ENCODE results near the gene CCNT2. TPM values are rescaled to one million over a fixed set of nuclear protein-coding genes. Genes with fewer than 3 reads are reported as not detected.

CCNT2 gene
- total and polyA plus RNA-seq, 2 experiments from 2014 or later = 13.1 to 41.7 TPM

DNA sequence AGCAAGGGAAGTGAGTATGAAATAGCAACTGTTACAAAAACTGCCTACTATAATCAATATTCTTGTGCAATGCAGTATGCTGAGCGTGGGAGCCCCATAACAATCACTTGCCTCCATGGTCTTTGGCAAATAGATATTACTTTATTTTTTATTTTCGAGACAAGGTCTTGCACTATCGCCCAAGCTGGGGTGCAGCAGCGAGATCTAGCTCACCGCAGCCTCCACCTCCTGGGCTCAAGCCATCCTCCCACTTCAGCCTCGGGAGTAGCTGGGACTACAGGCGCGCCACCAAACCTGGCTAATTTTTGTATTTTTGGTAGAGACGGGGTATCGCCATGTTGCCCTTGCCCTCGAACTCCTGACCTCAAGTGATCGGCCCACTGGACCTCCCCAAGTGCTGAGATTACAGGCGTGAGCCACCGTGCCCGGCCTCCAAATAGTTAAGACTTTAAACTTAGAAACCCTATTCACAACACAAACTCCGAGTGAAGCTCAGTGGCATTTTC is 1.2 kb upstream of the CCNT2 start:
- H3K4me1 ChIP-seq (ENCODE audit: insufficient read depth) = peaks cover 14% of the 10 kb centered on the region
- TF ChIP-seq, protein P1, sequence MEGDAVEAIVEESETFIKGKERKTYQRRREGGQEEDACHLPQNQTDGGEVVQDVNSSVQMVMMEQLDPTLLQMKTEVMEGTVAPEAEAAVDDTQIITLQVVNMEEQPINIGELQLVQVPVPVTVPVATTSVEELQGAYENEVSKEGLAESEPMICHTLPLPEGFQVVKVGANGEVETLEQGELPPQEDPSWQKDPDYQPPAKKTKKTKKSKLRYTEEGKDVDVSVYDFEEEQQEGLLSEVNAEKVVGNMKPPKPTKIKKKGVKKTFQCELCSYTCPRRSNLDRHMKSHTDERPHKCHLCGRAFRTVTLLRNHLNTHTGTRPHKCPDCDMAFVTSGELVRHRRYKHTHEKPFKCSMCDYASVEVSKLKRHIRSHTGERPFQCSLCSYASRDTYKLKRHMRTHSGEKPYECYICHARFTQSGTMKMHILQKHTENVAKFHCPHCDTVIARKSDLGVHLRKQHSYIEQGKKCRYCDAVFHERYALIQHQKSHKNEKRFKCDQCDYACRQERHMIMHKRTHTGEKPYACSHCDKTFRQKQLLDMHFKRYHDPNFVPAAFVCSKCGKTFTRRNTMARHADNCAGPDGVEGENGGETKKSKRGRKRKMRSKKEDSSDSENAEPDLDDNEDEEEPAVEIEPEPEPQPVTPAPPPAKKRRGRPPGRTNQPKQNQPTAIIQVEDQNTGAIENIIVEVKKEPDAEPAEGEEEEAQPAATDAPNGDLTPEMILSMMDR (IDR thresholded peaks at IDR 0.05; ENCODE audit: poor library complexity) = no peak
- peak; percentile 20 for DNase-seq (ENCODE audit: low spot score)
- H3K36me3 ChIP-seq (replicated peaks; ENCODE audit: insufficient read depth, low read depth) = no peaks in the 10 kb centered on the region
- no peaks in the 10 kb centered on the region for H3K9me3 ChIP-seq (ENCODE audit: low read depth)
- no peaks in the 10 kb centered on the region for H3K9me2 ChIP-seq (replicated peaks; ENCODE audit: insufficient read depth)
- H2AFZ ChIP-seq = peak overlapping the region; percentile 85
- peak overlapping the region; percentile 75 for H3K4me2 ChIP-seq
- peak overlapping the region; percentile 60 for H3K4me3 ChIP-seq
- H4K20me1 ChIP-seq (ENCODE audit: insufficient read depth, poor library complexity, severe bottlenecking) = peaks cover 30% of the 10 kb centered on the region
- no peaks in the 10 kb centered on the region for H3K27me3 ChIP-seq
- H3K27ac ChIP-seq = peak overlapping the region; percentile 99
- WGBS (ENCODE audit: low lambda C conversion rate, missing lambda C conversion rate) = 44% methylated on average over 16 of the region's 16 CpGs
- H3K79me2 ChIP-seq = peaks cover 41% of the 10 kb centered on the region

DNA sequence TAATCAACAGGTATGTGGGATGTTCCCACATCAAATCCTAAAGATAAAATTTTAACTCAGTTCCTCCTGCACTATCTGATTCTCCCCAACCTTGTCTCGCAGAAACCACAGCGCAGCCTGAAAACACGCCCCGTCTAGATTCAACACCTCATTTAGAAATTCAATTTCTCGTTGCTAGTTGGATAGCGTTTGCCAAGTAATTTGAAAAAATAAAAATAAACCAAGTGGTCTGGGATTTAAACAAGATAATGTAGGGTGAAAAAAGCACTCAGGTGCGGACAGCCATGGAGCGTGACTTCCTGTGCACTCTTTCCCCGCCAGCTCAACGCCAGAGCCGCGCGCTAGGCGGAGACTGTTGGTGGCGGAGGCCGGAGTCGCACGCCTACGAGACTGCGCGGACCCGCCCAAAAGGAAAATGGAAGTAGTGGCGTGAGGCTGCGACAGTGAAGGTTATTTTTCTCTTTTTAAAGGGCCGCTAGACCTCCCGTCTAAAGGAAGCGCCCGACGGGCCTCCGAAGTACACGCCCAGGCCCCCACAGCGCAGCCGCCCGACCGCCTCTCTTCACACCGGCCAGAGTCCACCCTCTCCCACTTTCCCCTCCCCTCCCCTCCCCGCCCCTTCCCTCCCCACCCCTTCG is 615 bp upstream of the CCNT2 start:
- Histone ChIP-seq H2AFZ (peak overlapping the region; percentile 85), H4K20me1 (ENCODE audit: insufficient read depth, poor library complexity, severe bottlenecking) (peaks cover 36% of the 10 kb centered on the region), H3K36me3 (replicated peaks; ENCODE audit: insufficient read depth, low read depth) (no peaks in the 10 kb centered on the region), H3K4me3 (peak overlapping the region; percentile 60), H3K27ac (peak overlapping the region; percentile 99), H3K4me2 (peak overlapping the region; percentile 75), H3K4me1 (ENCODE audit: insufficient read depth) (peaks cover 14% of the 10 kb centered on the region), H3K27me3 (no peaks in the 10 kb centered on the region), H3K9me3 (ENCODE audit: low read depth) (no peaks in the 10 kb centered on the region), H3K9me2 (replicated peaks; ENCODE audit: insufficient read depth) (no peaks in the 10 kb centered on the region), H3K79me2 (peaks cover 47% of the 10 kb centered on the region)
- WGBS (ENCODE audit: low lambda C conversion rate, missing lambda C conversion rate) = 0% methylated on average over 25 of the region's 38 CpGs
- TF ChIP-seq EZH2phosphoT487 (IDR thresholded peaks at IDR 0.05; ENCODE audit: low read depth, severe bottlenecking, unreplicated experiment) = no peak
- TF ChIP-seq EZH2 (IDR thresholded peaks at IDR 0.05; ENCODE audit: borderline replicate concordance) = no peak
- TF ChIP-seq, protein P1 (IDR thresholded peaks at IDR 0.05; ENCODE audit: poor library complexity) = peak; percentile 23
- DNase-seq (ENCODE audit: low spot score) = no peak

DNA sequence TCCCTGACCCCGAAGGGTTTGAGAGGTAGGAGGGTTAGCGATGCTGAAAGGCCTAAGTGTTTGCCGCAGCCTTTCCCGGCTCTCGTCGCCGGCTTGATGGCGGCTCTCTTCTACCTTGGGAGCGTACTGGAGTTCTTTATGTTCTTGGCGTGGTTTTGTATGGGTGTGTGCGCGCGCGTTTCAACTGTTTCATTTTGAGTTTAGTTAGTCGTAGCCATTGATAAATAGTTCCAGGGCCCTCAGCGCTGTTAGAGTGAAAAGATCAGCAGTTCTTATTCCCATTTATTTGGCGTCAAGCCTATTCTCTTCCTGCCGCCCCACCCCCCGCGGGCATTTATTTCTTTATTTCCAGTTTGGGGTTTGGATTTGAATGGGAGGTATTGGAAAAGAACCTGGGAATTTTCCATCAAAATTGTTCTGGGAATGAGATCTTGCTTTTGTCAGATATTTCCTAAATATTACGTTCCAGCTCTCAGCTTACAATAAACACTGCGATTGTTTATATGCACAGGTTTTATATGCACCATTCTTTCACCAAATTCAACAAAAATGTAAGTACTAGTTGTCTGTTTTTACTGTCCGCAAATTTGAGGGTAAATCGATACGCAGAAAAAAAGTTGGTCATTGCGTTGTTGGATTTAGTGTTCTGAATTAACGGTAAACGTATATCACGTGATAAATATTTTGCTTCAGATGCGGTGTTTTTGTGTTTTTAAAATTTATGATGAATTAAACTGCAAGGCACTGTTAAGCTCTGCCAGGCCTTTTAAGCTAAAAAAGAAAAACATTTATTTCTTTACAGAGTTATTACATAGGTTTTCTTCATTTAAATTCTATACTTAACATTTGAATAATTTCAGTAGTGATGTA is 954 bp downstream of the CCNT2 start:
- H3K27ac ChIP-seq = peak overlapping the region; percentile 99
- peaks cover 50% of the 10 kb centered on the region for H4K20me1 ChIP-seq (ENCODE audit: insufficient read depth, poor library complexity, severe bottlenecking)
- H3K9me3 ChIP-seq (ENCODE audit: low read depth) = no peaks in the 10 kb centered on the region
- peaks cover 63% of the 10 kb centered on the region for H3K79me2 ChIP-seq
- no peak for DNase-seq (ENCODE audit: low spot score)
- WGBS (ENCODE audit: low lambda C conversion rate, missing lambda C conversion rate) = under 1% methylated on average over 30 of the region's 30 CpGs
- peak overlapping the region; percentile 68 for H3K4me3 ChIP-seq
- H3K36me3 ChIP-seq (replicated peaks; ENCODE audit: insufficient read depth, low read depth) = no peaks in the 10 kb centered on the region
- TF ChIP-seq EZH2phosphoT487 (IDR thresholded peaks at IDR 0.05; ENCODE audit: low read depth, severe bottlenecking, unreplicated experiment) = no peak
- TF ChIP-seq, protein P1 (IDR thresholded peaks at IDR 0.05; ENCODE audit: poor library complexity) = no peak
- no peak for TF ChIP-seq EZH2 (IDR thresholded peaks at IDR 0.05; ENCODE audit: borderline replicate concordance)
- H3K9me2 ChIP-seq (replicated peaks; ENCODE audit: insufficient read depth) = no peaks in the 10 kb centered on the region
- no peaks in the 10 kb centered on the region for H3K27me3 ChIP-seq
- H2AFZ ChIP-seq = peak overlapping the region; percentile 55
- H3K4me1 ChIP-seq (ENCODE audit: insufficient read depth) = peaks cover 14% of the 10 kb centered on the region
- H3K4me2 ChIP-seq = peak overlapping the region; percentile 84

All from hepatocyte (in vitro differentiated cells).